OCI-LY7 (cell line): ENCODE results near the gene ERGIC1. TPM values are rescaled to one million over a fixed set of nuclear protein-coding genes. Genes with fewer than 3 reads are reported as not detected.

ENCODE experiments used
- BruUV-seq: library from RNA; stranded (reverse); fragments of 400-500 nt; replicated peaks from 2 replicates; lab custom pipeline; 2021; lab: Mats Ljungman, UMichigan
- CTCF ChIA-PET: fragments of 300-600 bp; sonication (Branson Sonifier 250); formaldehyde crosslinking; loops from one replicate; lab custom pipeline; 2022; ENCODE audit warnings: antibody characterized with exemption; ENCODE audit not compliant: unreplicated experiment; lab: Charles Lee
- POLR2A ChIA-PET: fragments of 300-600 bp; sonication (Branson Sonifier 250); formaldehyde crosslinking; loops from one replicate; lab custom pipeline; 2022; ENCODE audit warnings: antibody characterized with exemption; lab: Charles Lee
- DNase-seq: peaks from one replicate; pipeline ENCODE4 v3.0.0-alpha.2; 2015; ENCODE audit warnings: low spot score
- H2AFZ ChIP-seq: fragments of 200-600 bp; sonication (generic), shearing (Covaris generic); 2 replicates; pipeline ENCODE4 v1.6.1; 2014; ENCODE audit warnings: mild to moderate bottlenecking, antibody characterized with exemption, low read length, moderate library complexity
- H3K27ac ChIP-seq: fragments of 200-600 bp; sonication (generic); 2 replicates; pipeline ENCODE4 v1.5.1; 2014; ENCODE audit warnings: mixed run types, low read depth, mild to moderate bottlenecking, moderate library complexity, low read length, inconsistent platforms; ENCODE audit not compliant: poor library complexity, severe bottlenecking
- H3K36me3 ChIP-seq: fragments of 200-600 bp; sonication (generic); 2 replicates; pipeline ENCODE4 v1.6.1; 2014; ENCODE audit warnings: mild to moderate bottlenecking, antibody characterized with exemption, low read length, moderate library complexity, mixed read lengths; ENCODE audit not compliant: insufficient read depth
- H3K4me1 ChIP-seq: fragments of 200-600 bp; sonication (generic); 2 replicates; pipeline ENCODE4 v1.5.1; 2014; ENCODE audit warnings: mild to moderate bottlenecking, low read length; ENCODE audit not compliant: insufficient read depth, poor library complexity, severe bottlenecking
- H3K4me2 ChIP-seq: fragments of 200-600 bp; sonication (generic); 2 replicates; pipeline ENCODE4 v1.6.1; 2014; ENCODE audit warnings: mild to moderate bottlenecking, low read length
- H3K4me3 ChIP-seq: fragments of 200-600 bp; sonication (generic); 2 replicates; pipeline ENCODE4 v1.5.1; 2014; ENCODE audit warnings: mild to moderate bottlenecking, low read depth, low read length; ENCODE audit not compliant: poor library complexity, severe bottlenecking
- H3K79me2 ChIP-seq: fragments of 200-600 bp; sonication (generic); 2 replicates; pipeline ENCODE4 v1.6.1; 2016; ENCODE audit warnings: low read depth, mild to moderate bottlenecking, low read length, moderate library complexity, mixed read lengths; ENCODE audit not compliant: insufficient read depth
- H3K9me2 ChIP-seq: fragments of 200-600 bp; sonication (generic); 2 replicates; pipeline ENCODE4 v1.6.1; 2016; ENCODE audit warnings: mild to moderate bottlenecking, low read length, mixed read lengths; ENCODE audit not compliant: insufficient read depth
- H3K9me3 ChIP-seq: fragments of 200-600 bp; sonication (generic); 2 replicates; pipeline ENCODE4 v1.6.1; 2014; ENCODE audit warnings: mild to moderate bottlenecking, mixed run types, low read length, mixed read lengths
- H4K20me1 ChIP-seq: fragments of 200-600 bp; sonication (generic); 2 replicates; pipeline ENCODE4 v1.6.1; 2014; ENCODE audit warnings: mild to moderate bottlenecking, antibody characterized with exemption, low read length, moderate library complexity, mixed read lengths; ENCODE audit not compliant: insufficient read depth
- CTCF ChIP-seq: fragments of 200-600 bp; sonication (generic); conservative IDR thresholded peaks from 2 replicates; pipeline ENCODE4 v1.5.1; 2014; ENCODE audit warnings: mild to moderate bottlenecking, antibody characterized with exemption, low read length, moderate library complexity, mixed read lengths
- EZH2phosphoT487 ChIP-seq: fragments of 200-600 bp; sonication (generic); IDR thresholded peaks from 2 replicates; pipeline ENCODE4 v1.6.1; 2018; ENCODE audit warnings: low read depth, borderline replicate concordance, mild to moderate bottlenecking, mixed run types, antibody characterized with exemption, low read length, moderate library complexity, mixed read lengths
- intact Hi-C: fragments of 100-400 bp; cut with micrococcal nuclease; formaldehyde crosslinking; loops from one replicate; pipeline ENCODE4 v1.10.0; 2022; ENCODE audit not compliant: unreplicated experiment
- total RNA-seq, 2 experiments: library from RNA; depleted of rRNA in 1 of 2; stranded (reverse); fragments of >200 nt in 1 of 2; shearing (Covaris generic) in 1 of 2; gene quantifications; 2 replicates each; pipeline ENCODE4 v1.2.3, GENCODE V29; 2014 to 2022

Gene ERGIC1
- total RNA-seq, 2 experiments from 2014 or later, result 125 to 178 TPM

DNA sequence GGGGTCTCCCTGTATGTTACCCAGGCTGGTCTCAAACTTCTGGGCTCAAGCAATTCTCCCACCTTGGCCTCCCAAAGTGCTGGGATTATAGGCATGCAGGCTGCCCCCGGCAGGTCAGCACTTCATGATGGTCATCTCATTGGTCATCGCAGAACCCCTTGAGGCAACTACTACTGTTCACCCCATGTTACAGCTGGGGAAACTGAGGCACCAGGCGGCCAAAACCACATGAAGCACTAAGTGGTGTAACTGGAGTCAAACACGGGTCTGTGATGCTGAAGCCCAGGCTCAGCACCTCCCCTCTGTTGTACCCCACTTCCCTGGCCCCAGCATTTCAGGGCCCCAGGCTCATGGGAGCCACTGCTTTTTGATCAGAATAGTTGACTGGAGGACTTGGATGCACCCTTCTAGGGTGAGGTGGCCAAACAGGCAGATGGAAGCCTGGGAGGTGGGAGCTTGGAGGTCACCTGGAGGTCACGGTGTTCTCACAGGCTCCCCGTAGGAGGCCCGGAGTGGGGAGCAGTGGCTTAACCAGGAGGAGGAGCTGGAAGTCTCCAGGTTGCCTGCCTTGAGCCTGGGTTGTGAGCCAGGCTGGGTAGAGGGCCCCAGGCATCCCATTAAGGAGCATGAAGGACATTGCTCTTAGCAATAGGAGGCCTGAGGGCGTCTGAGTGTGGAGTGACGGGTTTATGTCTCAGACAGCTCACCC lies 67.9 kb downstream of the ERGIC1 start:
- Histone ChIP-seq H3K27ac (no peak overlapping the region), H3K9me2 (no peaks in the 10 kb centered on the region), H3K4me2 (no peak overlapping the region), H3K9me3 (no peaks in the 10 kb centered on the region), H3K4me3 (no peak overlapping the region), H2AFZ (no peak overlapping the region), H3K79me2 (no peaks in the 10 kb centered on the region), H4K20me1 (no peaks in the 10 kb centered on the region), H3K36me3 (peaks cover 43% of the 10 kb centered on the region), H3K4me1 (no peaks in the 10 kb centered on the region)
- POLR2A ChIA-PET, result no interaction called here
- intact Hi-C loops, result no loop called here
- BruUV-seq, result no TSS peak
- DNase-seq, result no peak
- TF ChIP-seq CTCF, result no peak
- no peak for TF ChIP-seq EZH2phosphoT487
- CTCF ChIA-PET, result no interaction called here

GRCh38 chr5:172902497-172903472 lies 68.7 kb downstream of the ERGIC1 start:
- no TSS peak for BruUV-seq
- no peaks in the 10 kb centered on the region for H3K79me2 ChIP-seq
- H2AFZ ChIP-seq, result no peak overlapping the region
- peak; percentile 19 for DNase-seq
- intact Hi-C loops, result no loop called here
- H3K9me2 ChIP-seq, result no peaks in the 10 kb centered on the region
- no peaks in the 10 kb centered on the region for H4K20me1 ChIP-seq
- CTCF ChIA-PET, result no interaction called here
- POLR2A ChIA-PET, result no interaction called here
- no peak overlapping the region for H3K4me3 ChIP-seq
- peaks cover 35% of the 10 kb centered on the region for H3K36me3 ChIP-seq
- peak; percentile 50; the same call in 1 of the 2 replicates for TF ChIP-seq CTCF
- TF ChIP-seq EZH2phosphoT487, result no peak
- H3K4me1 ChIP-seq, result no peaks in the 10 kb centered on the region
- no peak overlapping the region for H3K4me2 ChIP-seq
- H3K27ac ChIP-seq, result no peak overlapping the region
- no peaks in the 10 kb centered on the region for H3K9me3 ChIP-seq

GRCh38 chr5:172903790-172904189 lies 69.7 kb downstream of the ERGIC1 start:
- H3K27ac ChIP-seq, result no peak overlapping the region
- H3K79me2 ChIP-seq, result no peaks in the 10 kb centered on the region
- H4K20me1 ChIP-seq, result no peaks in the 10 kb centered on the region
- no peak overlapping the region for H3K4me2 ChIP-seq
- CTCF ChIA-PET, result no interaction called here
- no peak for DNase-seq
- no peak for TF ChIP-seq CTCF
- no peak for TF ChIP-seq EZH2phosphoT487
- no peaks in the 10 kb centered on the region for H3K9me2 ChIP-seq
- POLR2A ChIA-PET, result no interaction called here
- no TSS peak for BruUV-seq
- no peak overlapping the region for H3K4me3 ChIP-seq
- peaks cover 25% of the 10 kb centered on the region for H3K36me3 ChIP-seq
- no peak overlapping the region for H2AFZ ChIP-seq
- intact Hi-C loops, result no loop called here
- H3K4me1 ChIP-seq, result no peaks in the 10 kb centered on the region
- H3K9me3 ChIP-seq, result no peaks in the 10 kb centered on the region
